Activated CD4-positive, alpha-beta T cell treated with anti-CD3 and anti-CD28 coated beads, Interleukin-2, amount 50 U/mL, for 48 hours (primary cell): Measurements from ENCODE around the gene TNNT2.
A peak's percentile ranks its signal among the peaks of the same experiment; 100 is the strongest.

ENCODE experiments used
- DNase-seq, 2 experiments: peaks; one replicate each; pipeline ENCODE4 v3.0.0-alpha.2; 2020

The TNNT2 gene

GRCh38 chr1:201401700-201402099 is 24.2 kb upstream of the TNNT2 start:
- no peak for DNase-seq

- no peak for DNase-seq
Observed at GRCh38 chr1:201400852-201401230, 23.4 kb upstream of the TNNT2 start.

- DNase-seq, result no peak
Observed at GRCh38 chr1:201400212-201400851, 22.9 kb upstream of the TNNT2 start.

GRCh38 chr1:201399352-201400126 is 22.1 kb upstream of the TNNT2 start:
- no peak for DNase-seq

GRCh38 chr1:201399018-201399351 is 21.5 kb upstream of the TNNT2 start, which contains the start of gene LAD1:
LAD1 (minus strand) TSS chr1:201399324; CDS start chr1:201399306, 18 bp downstream.
- no peak for DNase-seq

- DNase-seq, result no peak
Observed at GRCh38 chr1:201397675-201398074, 20.2 kb upstream of the TNNT2 start.

GRCh38 chr1:201396861-201397464 is 19.5 kb upstream of the TNNT2 start:
- DNase-seq, result no peak

- DNase-seq, result no peak
Observed at GRCh38 chr1:201395936-201396335, 18.5 kb upstream of the TNNT2 start.

- DNase-seq, result no peak
Observed at GRCh38 chr1:201394591-201394990, 17.1 kb upstream of the TNNT2 start.

GRCh38 chr1:201393076-201393475 is 15.6 kb upstream of the TNNT2 start:
- no peak for DNase-seq

- DNase-seq, result no peak
Observed at GRCh38 chr1:201391651-201392511, 14.4 kb upstream of the TNNT2 start.

GRCh38 chr1:201391225-201391624 is 13.7 kb upstream of the TNNT2 start:
- no peak for DNase-seq

GRCh38 chr1:201389051-201389450 is 11.6 kb upstream of the TNNT2 start:
- DNase-seq, result no peak

GRCh38 chr1:201386208-201386607 is 8.7 kb upstream of the TNNT2 start:
- no peak for DNase-seq

- peak; percentile 47 to 66 for DNase-seq
Observed at GRCh38 chr1:201385299-201385891, 7.9 kb upstream of the TNNT2 start.

GRCh38 chr1:201384406-201384782 is 6.9 kb upstream of the TNNT2 start:
- DNase-seq, result no peak

GRCh38 chr1:201383647-201384405 is 6.3 kb upstream of the TNNT2 start:
- no peak for DNase-seq

- no peak for DNase-seq
Observed at GRCh38 chr1:201381130-201381529, 3.6 kb upstream of the TNNT2 start.

- DNase-seq, result no peak
Observed at GRCh38 chr1:201379733-201380242, 2.3 kb upstream of the TNNT2 start.

- no peak for DNase-seq
Observed at GRCh38 chr1:201378804-201379203, 1.3 kb upstream of the TNNT2 start.

- DNase-seq, result peak; percentile 12 to 20
Observed at GRCh38 chr1:201376464-201377374, 761 bp downstream of the TNNT2 start.
